NCI-H2171 (cell line): ENCODE results near the gene PCDHA3.
"Not testable (repeated sequence)": the region's sequence is repeated elsewhere in the genome, so short reads cannot be mapped to it uniquely, and the experiment has no call there.

ENCODE experiments used
- DNase-seq: peaks from one replicate; lab custom pipeline; 2025; lab: John Stamatoyannopoulos, UW

Gene PCDHA3

GRCh38 chr5:140800816-140801493, at the start of gene PCDHA3:
TSS of gene PCDHA3 (plus strand) at chr5:140801057.
- DNase-seq, result no peak

DNA sequence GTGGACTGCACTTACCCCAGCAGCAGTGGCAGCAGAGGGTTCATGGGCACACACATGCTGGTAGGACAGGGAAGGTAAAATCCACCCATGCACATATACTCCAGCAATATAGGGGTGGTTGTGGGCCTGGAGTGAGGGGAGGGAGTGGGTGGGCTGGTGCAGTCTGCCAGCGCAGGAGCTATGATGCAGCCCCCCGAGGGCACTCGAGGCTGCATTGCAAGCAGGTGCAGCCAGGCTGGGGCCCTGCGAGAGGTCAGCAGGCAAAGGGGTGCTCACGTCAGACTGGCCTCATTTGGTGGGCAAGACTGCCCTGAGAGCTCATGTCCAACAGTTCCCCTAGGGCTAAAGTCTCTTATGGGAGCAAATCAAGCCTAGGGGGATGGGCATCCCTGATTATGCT, 47.3 kb upstream of the PCDHA3 start:
- no peak for DNase-seq

DNA sequence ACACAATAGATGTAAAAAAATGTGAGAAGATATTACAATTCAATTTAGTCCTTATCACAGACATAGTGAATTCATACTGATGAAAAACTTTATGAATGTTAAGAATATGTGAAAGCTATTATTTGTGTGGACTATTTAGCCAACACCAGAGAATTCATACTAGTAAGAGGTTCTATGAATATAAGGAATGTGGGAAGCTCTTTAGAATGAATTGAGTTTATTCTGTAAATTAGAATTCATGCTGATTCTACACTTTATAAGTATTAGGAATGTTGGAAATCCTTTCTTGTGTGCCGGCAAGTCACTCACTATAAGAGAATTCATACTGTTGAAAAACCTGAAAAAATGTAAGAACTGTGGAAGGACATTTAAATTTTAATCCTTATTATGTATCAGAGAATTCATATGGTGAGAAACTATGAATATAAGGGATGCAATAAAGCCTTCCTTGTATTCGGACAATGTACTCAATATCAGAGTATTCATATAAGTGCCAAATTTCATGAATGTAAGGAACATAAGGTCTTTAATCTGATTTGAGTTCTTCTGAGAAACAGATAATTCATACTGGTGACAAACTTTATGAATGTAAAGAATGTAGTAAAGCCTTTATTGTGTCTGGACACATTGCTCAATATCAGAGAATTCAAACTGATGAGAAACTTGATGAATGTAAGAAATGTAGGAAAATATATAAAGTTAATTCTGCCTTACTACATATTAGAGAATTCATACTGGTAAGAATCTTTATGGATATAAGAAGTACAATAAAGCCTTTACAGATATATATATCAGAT, 36.5 kb upstream of the PCDHA3 start:
- DNase-seq, result no peak

- DNase-seq, result no peak
Measured at GRCh38 chr5:140767444-140767843, 33.4 kb upstream of the PCDHA3 start.

DNA sequence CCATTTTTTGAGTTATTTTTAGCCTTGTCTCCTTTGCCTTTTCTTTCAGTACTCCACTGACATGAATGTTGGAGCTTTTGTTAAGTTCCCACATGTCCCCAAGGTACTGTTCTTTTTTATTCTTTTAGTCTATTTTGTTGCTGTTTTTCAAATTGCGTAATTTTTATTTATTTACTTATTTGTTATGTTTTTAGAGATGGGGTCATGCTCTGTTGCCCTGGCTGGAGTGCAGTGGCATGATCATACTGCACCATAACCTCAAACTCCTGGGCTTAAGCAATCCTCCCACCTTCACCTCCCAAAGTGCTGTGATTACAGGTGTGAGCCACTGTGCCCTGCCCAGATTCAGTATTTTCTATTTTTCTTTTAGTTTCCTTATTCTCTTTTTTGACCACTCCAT, 20.3 kb upstream of the PCDHA3 start:
- DNase-seq, result no peak

- DNase-seq, result no peak
Measured at GRCh38 chr5:140785905-140786686, 14.8 kb upstream of the PCDHA3 start, which contains the start of gene PCDHA1. TSS of gene PCDHA1 (plus strand) at chr5:140786140.

DNA sequence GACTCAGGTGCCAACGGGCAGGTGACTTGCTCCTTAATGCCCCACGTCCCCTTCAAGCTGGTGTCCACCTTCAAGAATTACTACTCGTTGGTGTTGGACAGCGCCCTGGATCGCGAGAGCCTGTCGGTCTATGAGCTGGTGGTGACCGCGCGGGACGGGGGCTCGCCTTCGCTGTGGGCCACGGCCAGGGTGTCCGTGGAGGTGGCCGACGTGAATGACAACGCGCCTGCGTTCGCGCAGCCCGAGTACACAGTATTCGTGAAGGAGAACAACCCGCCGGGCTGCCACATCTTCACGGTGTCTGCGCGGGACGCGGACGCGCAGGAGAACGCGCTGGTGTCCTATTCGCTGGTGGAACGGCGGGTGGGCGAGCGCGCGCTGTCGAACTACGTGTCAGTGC, 13.4 kb upstream of the PCDHA3 start:
- not testable (repeated sequence) for DNase-seq

DNA sequence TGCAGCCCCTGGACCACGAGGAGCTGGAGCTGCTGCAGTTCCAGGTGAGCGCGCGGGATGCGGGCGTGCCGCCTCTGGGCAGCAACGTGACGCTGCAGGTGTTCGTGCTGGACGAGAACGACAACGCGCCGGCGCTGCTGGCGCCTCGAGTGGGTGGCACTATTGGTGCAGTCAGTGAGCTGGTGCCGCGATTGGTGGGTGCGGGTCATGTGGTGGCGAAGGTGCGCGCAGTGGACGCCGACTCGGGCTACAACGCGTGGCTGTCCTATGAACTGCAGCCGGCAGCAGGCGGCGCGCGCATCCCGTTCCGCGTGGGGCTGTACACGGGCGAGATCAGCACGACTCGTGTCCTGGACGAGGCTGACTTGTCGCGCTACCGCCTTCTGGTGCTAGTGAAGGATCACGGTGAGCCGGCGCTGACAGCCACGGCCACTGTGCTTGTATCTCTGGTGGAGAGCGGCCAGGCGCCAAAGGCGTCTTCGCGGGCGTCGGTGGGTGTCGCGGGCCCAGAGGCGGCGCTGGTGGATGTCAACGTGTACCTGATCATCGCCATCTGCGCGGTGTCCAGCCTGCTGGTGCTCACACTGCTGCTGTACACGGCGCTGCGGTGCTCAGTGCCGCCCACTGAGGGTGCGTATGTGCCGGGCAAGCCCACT, 12.9 kb upstream of the PCDHA3 start:
- DNase-seq, result not testable (repeated sequence)

DNA sequence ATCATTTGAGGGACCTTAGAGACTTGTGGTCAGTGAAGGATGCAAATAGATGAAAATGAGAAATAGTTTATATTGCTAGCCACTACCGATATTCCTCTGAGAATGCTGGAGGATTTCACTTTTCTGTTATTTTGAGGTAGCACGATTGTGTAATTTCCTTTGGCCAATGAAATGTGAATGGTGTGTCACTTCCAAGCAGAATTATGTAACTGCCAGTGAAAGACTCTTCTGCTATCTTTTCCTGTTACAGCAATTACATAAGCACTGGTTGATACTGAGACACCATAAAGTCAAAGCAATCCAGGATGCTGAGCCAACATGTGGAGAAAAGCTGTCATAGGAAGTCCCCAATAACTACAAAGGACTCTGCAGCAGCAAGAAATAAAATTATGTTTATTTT, 9.8 kb upstream of the PCDHA3 start:
- no peak for DNase-seq

DNA sequence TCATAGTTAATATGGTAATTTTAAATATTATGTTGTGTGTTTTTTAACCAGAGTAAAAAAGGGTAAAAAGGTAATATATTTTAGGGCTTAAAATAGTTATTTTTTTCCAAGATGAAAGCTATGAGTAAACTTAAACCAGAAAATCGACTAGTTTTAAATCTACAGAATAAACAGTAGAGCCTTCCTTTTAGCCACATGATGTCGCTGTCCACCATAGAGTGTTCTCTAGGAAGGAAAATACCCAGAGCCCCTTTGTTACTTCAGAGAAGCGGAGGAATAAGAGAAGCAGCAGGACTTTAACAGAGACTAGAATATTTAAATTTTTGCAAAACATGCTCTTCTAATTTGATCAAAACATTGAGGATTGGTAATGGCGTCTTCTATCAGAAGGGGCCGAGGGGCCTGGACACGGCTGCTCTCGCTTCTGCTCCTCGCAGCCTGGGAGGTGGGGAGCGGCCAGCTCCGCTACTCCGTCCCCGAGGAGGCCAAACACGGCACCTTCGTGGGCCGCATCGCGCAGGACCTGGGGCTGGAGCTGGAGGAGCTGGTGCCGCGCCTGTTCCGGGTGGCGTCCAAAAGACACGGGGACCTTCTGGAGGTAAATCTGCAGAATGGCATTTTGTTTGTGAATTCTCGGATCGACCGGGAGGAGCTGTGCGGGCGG, 6.1 kb upstream of the PCDHA3 start, which contains the start of gene PCDHA2:
Gene PCDHA2 (plus strand): TSS at position 258 of the 664 bp plus-strand sequence.
- no peak for DNase-seq

GRCh38 chr5:140795259-140795641, 5.6 kb upstream of the PCDHA3 start:
- no peak for DNase-seq

DNA sequence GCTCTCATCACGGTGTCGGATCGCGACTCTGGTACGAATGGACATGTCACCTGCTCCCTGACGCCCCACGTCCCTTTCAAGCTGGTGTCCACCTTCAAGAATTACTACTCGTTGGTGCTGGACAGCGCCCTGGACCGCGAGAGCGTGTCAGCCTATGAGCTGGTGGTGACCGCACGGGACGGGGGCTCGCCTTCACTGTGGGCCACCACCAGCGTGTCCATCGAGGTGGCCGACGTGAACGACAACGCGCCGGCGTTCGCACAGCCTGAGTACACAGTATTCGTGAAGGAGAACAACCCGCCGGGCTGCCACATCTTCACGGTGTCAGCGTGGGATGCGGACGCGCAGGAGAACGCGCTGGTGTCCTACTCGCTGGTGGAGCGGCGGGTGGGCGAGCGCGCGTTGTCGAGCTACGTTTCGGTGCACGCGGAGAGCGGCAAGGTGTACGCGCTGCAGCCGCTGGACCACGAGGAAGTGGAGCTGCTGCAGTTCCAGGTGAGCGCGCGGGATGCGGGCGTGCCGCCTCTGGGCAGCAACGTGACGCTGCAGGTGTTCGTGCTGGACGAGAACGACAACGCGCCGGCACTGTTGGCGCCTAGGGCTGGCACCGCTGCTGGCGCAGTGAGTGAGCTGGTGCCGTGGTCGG, 4.7 kb upstream of the PCDHA3 start:
- DNase-seq, result not testable (repeated sequence)

- DNase-seq, result no peak
Measured at GRCh38 chr5:140796718-140797095, 4.2 kb upstream of the PCDHA3 start.

DNA sequence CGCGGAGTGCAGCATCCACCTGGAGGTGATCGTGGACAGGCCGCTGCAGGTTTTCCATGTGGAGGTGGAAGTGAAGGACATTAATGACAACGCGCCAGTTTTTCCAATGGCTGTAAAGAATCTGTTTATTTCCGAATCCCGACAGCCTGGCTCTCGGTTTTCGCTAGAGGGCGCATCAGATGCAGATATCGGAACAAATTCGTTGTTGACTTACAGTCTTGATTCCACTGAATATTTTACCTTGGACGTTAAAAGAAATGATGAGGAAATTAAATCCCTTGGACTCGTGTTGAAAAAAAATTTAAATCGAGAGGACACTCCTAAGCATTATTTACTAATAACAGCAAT, 611 bp downstream of the PCDHA3 start:
- DNase-seq, result no peak

DNA sequence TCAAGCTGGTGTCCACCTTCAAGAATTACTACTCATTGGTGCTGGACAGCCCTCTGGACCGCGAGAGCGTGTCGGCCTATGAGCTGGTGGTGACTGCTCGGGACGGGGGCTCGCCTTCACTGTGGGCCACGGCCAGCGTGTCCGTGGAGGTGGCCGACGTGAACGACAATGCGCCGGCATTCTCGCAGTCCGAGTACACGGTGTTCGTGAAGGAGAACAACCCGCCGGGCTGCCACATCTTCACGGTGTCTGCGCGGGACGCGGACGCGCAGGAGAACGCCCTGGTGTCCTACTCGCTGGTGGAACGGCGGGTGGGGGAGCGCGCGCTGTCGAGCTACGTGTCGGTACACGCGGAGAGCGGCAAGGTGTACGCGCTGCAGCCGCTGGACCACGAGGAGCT, 1.5 kb downstream of the PCDHA3 start:
- not testable (repeated sequence) for DNase-seq

DNA sequence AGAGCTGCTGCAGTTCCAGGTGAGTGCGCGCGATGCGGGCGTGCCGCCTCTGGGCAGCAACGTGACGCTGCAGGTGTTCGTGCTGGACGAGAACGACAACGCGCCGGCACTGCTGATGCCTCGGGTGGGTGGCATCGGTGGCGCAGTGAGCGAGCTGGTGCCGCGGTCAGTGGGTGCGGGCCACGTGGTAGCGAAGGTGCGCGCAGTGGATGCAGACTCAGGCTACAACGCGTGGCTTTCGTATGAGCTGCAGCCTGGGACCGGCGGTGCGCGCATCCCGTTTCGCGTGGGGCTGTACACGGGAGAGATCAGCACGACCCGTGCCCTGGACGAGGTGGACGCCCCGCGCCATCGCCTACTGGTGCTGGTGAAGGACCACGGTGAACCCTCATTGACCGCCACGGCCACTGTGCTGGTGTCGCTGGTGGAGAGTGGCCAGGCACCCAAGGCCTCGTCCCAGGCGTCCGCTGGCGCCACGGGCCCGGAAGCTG, 2.0 kb downstream of the PCDHA3 start:
- DNase-seq, result no peak

GRCh38 chr5:140806834-140807775, 6.2 kb downstream of the PCDHA3 start, which contains the start of gene PCDHA4:
TSS of gene PCDHA4 (plus strand) at chr5:140807068.
- no peak for DNase-seq

DNA sequence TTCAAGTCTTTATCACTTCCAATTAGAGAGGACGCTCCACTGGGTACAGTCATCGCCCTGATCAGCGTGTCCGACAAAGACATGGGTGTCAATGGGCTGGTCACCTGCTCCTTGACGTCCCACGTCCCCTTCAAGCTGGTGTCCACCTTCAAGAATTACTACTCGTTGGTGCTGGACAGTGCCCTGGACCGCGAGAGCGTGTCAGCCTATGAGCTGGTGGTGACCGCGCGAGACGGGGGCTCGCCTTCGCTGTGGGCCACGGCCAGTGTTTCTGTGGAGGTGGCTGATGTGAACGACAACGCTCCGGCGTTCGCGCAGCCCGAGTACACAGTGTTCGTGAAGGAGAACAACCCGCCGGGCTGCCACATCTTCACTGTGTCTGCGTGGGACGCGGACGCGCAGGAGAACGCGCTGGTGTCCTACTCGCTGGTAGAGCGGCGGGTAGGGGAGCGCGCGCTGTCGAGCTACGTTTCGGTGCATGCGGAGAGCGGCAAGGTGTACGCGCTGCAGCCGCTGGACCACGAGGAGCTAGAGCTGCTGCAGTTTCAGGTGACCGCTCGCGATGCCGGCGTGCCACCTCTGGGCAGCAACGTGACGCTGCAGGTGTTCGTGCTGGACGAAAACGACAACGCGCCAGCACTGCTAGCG, 7.5 kb downstream of the PCDHA3 start:
- DNase-seq, result not testable (repeated sequence)

DNA sequence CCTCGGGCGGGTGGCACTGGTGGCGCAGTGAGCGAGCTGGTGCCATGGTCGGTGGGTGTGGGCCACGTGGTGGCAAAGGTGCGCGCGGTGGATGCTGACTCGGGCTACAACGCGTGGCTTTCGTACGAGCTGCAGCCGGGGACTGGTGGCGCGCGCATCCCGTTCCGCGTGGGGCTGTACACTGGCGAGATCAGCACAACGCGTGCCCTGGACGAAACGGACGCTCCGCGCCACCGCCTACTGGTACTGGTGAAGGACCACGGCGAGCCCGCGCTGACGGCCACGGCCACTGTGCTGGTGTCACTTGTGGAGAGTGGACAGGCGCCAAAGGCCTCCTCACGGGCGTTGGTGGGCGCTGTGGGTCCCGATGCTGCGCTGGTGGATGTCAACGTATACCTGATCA, 8.0 kb downstream of the PCDHA3 start:
- DNase-seq, result no peak
